Glutamatergic neuron (in vitro differentiated cells): ENCODE data around the gene CPA2. TPM values are rescaled to one million over a fixed set of nuclear protein-coding genes. Genes with fewer than 3 reads are reported as not detected.
"Not testable (repeated sequence)": the region's sequence is repeated elsewhere in the genome, so short reads cannot be mapped to it uniquely, and the experiment has no call there.

ENCODE experiments used
- DNase-seq: peaks from one replicate; pipeline ENCODE4 v3.0.0; 2022
- H3K27ac Mint-ChIP-seq: one replicate; pipeline ENCODE4 v1.8.0; 2020; ENCODE audit warnings: mild to moderate bottlenecking, mixed read lengths, inconsistent platforms; ENCODE audit not compliant: unreplicated experiment
- H3K27me3 Mint-ChIP-seq: one replicate; pipeline ENCODE4 v1.8.0; 2020; ENCODE audit warnings: mild to moderate bottlenecking, moderate library complexity, mixed read lengths, inconsistent platforms; ENCODE audit not compliant: unreplicated experiment
- H3K36me3 Mint-ChIP-seq: one replicate; pipeline ENCODE4 v1.8.0; 2020; ENCODE audit warnings: mild to moderate bottlenecking, mixed read lengths, inconsistent platforms; ENCODE audit not compliant: unreplicated experiment
- H3K4me1 Mint-ChIP-seq: one replicate; pipeline ENCODE4 v1.8.0; 2020; ENCODE audit warnings: mild to moderate bottlenecking, low read depth, mixed read lengths, inconsistent platforms; ENCODE audit not compliant: unreplicated experiment
- H3K4me3 Mint-ChIP-seq: one replicate; pipeline ENCODE4 v1.8.0; 2020; ENCODE audit warnings: mild to moderate bottlenecking, mixed read lengths, inconsistent platforms; ENCODE audit not compliant: unreplicated experiment
- H3K9me3 Mint-ChIP-seq: one replicate; pipeline ENCODE4 v1.8.0; 2020; ENCODE audit warnings: mild to moderate bottlenecking, moderate library complexity, mixed read lengths, inconsistent platforms; ENCODE audit not compliant: unreplicated experiment
- total RNA-seq: library from RNA; stranded (reverse); fragmentation: NEBNext Ultra II Directional; extraction: Animal tissue kit (Norgen Biotek cat#: 25700); gene quantifications from one replicate; pipeline ENCODE4 v1.2.1, GENCODE V29; 2021; ENCODE audit not compliant: unreplicated experiment
- TF ChIP-seq, protein P1 (sequence below): fragments of 200-600 bp; sonication (generic); IDR thresholded peaks from one replicate; pipeline ENCODE4 v1.5.0; 2021; ENCODE audit not compliant: partially characterized antibody, unreplicated experiment

Gene CPA2
- total RNA-seq, 1 donor from 2014 or later, result not detected

DNA sequence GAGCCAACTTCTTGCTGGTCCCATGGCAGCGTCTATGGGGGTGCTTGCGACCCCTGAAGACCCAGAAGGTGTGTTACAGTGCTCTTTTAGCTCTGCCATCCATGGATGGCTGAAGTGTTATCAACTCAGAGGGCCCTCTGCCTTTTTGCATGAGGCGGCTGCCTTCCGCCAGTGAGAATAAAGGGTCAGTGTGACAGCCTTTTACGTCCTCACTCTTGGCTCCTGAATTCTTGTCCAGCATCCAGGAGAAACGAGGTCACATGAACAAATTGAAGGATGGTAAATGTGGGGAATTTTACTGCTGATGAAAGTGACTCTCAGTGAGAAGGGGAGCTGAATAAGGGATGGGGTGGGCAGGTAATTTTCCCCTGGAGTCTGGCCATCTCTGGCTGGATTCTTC is 34.9 kb upstream of the CPA2 start:
- no peak overlapping the region for H3K27ac Mint-ChIP-seq
- H3K4me1 Mint-ChIP-seq, result no peaks in the 10 kb centered on the region
- H3K36me3 Mint-ChIP-seq, result no peaks in the 10 kb centered on the region

DNA sequence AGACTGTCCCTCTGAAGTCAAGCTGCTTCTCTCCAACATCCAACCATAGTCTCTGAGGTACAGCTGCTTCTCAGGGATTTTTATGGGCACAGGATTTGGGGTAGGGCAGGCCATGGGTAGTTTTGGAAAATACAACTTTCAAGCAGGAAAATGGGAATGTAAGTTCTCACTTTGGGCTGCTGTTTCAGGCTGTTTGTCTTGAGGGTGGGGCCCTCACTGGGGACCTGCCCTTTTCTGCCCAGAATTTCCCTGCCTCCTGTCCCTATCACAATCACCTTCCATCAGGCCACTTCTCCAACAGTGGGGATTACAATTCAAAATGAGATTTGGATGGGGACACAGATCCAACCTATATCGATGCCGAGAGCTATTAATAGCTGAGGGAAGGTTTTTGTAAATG is 34.5 kb upstream of the CPA2 start:
- TF ChIP-seq, protein P1, sequence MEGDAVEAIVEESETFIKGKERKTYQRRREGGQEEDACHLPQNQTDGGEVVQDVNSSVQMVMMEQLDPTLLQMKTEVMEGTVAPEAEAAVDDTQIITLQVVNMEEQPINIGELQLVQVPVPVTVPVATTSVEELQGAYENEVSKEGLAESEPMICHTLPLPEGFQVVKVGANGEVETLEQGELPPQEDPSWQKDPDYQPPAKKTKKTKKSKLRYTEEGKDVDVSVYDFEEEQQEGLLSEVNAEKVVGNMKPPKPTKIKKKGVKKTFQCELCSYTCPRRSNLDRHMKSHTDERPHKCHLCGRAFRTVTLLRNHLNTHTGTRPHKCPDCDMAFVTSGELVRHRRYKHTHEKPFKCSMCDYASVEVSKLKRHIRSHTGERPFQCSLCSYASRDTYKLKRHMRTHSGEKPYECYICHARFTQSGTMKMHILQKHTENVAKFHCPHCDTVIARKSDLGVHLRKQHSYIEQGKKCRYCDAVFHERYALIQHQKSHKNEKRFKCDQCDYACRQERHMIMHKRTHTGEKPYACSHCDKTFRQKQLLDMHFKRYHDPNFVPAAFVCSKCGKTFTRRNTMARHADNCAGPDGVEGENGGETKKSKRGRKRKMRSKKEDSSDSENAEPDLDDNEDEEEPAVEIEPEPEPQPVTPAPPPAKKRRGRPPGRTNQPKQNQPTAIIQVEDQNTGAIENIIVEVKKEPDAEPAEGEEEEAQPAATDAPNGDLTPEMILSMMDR, result no peak
- Mint-ChIP-seq H3K27me3 (peaks cover under 1% of the 10 kb centered on the region), H3K36me3 (no peaks in the 10 kb centered on the region), H3K4me1 (no peaks in the 10 kb centered on the region), H3K27ac (no peak overlapping the region), H3K9me3 (no peaks in the 10 kb centered on the region), H3K4me3 (no peak overlapping the region)
- DNase-seq, result no peak

More for the DNA sequence above, 34.9 kb upstream of the CPA2 start:
- TF ChIP-seq, protein P1, result no peak
- Mint-ChIP-seq H3K4me3 (no peak overlapping the region), H3K9me3 (no peaks in the 10 kb centered on the region), H3K27me3 (no peaks in the 10 kb centered on the region)
- no peak for DNase-seq

GRCh38 chr7:130234078-130234477 is 32.6 kb upstream of the CPA2 start:
- H3K4me1 Mint-ChIP-seq, result no peaks in the 10 kb centered on the region
- TF ChIP-seq, protein P1, result no peak
- no peak overlapping the region for H3K4me3 Mint-ChIP-seq
- DNase-seq, result no peak
- no peaks in the 10 kb centered on the region for H3K9me3 Mint-ChIP-seq
- H3K27me3 Mint-ChIP-seq, result peaks cover 2% of the 10 kb centered on the region
- H3K36me3 Mint-ChIP-seq, result no peaks in the 10 kb centered on the region
- no peak overlapping the region for H3K27ac Mint-ChIP-seq

DNA sequence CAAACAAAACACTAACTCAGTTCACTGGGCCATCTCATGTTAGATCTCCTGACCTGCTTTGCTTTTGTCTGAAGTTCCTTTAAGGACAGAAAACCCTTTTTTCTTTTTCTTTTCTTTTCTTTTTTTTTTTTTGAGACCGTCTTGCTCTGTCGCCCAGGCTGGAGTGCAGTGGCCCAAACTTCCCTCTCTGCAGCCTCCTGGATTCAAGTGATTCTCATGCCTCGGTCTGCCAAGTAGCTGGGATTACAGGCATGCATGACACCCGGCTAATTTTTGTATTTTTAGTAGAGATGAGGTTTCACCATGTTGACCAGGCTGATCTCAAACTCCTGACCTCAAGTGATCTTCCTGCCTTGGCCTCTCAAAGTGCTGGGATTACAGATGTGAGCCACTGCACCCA is 30.3 kb upstream of the CPA2 start:
- not testable (repeated sequence) for H3K36me3 Mint-ChIP-seq, DNase-seq, H3K4me3 Mint-ChIP-seq, H3K27me3 Mint-ChIP-seq, H3K9me3 Mint-ChIP-seq, H3K27ac Mint-ChIP-seq, H3K4me1 Mint-ChIP-seq

DNA sequence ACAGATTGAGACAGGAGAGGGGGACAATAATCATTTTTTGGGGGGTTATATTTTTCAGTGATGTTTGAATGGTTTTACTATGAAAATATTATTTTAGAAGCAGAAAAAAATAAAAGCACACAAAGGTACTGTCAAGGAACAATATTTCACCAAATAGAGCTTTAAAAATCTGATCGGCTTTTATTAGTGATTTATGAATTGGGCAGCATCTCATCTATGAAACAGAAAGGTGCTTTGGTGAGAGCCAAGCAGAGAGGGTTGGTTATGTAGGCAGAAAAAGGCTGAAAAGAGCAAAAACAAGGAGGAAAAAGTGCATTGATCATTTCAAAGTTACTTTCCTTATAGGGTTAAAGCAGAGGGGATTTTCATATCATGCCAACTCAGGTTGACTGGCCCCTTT is 26.4 kb upstream of the CPA2 start:
- Mint-ChIP-seq H3K27ac (no peak overlapping the region), H3K9me3 (peaks cover 2% of the 10 kb centered on the region), H3K4me3 (no peak overlapping the region), H3K36me3 (no peaks in the 10 kb centered on the region), H3K4me1 (peaks cover 2% of the 10 kb centered on the region), H3K27me3 (peaks cover 2% of the 10 kb centered on the region)
- DNase-seq, result no peak
- TF ChIP-seq, protein P1, result no peak
